DND-41 (cell line): Measurements from ENCODE around the gene TMEM47.

Experiments used
- CTCF ChIP-seq: IDR thresholded peaks from 2 replicates; pipeline ENCODE4 v1.5.1; 2012; ENCODE audit warnings: borderline replicate concordance, low read length, moderate library complexity, mild to moderate bottlenecking; ENCODE audit not compliant: poor library complexity, severe bottlenecking; ENCODE audit errors: extremely low read depth
- EZH2 ChIP-seq: IDR thresholded peaks from 3 replicates; pipeline ENCODE4 v1.6.1; 2012; ENCODE audit warnings: borderline replicate concordance, low read depth, mild to moderate bottlenecking, moderate library complexity, low read length, inconsistent platforms; ENCODE audit not compliant: severe bottlenecking

- TF ChIP-seq CTCF (no peak), EZH2 (no peak)
These were observed 2.5 kb upstream of the TMEM47 start for GRCh38 chrX:34659575-34659974.
